ENCODE results near the gene TMCC2.
A peak's percentile ranks its signal among the peaks of the same experiment; 100 is the strongest.
"Not testable (repeated sequence)": the region's sequence is repeated elsewhere in the genome, so short reads cannot be mapped to it uniquely, and the experiment has no call there.

TMCC2 gene

GRCh38 chr1:205285381-205286101, 57.8 kb downstream of the TMCC2 start:
- peak; percentile 55 for DNase-seq

- peak; percentile 58 for DNase-seq
Observed at GRCh38 chr1:205286335-205286950, 58.7 kb downstream of the TMCC2 start.

GRCh38 chr1:205287076-205287475, 59.3 kb downstream of the TMCC2 start:
- no peak for DNase-seq

- peak; percentile 78 for DNase-seq
Observed at GRCh38 chr1:205287767-205288559, 60.2 kb downstream of the TMCC2 start.

GRCh38 chr1:205291596-205291995, 63.9 kb downstream of the TMCC2 start:
- DNase-seq = no peak

- DNase-seq = no peak
Observed at GRCh38 chr1:205293350-205294074, 65.8 kb downstream of the TMCC2 start.

- DNase-seq = no peak
Observed at GRCh38 chr1:205294175-205294917, 66.6 kb downstream of the TMCC2 start.

- DNase-seq = no peak
Observed at GRCh38 chr1:205294934-205295333, 67.2 kb downstream of the TMCC2 start.

- no peak for DNase-seq
Observed at GRCh38 chr1:205296154-205296553, 68.4 kb downstream of the TMCC2 start.

GRCh38 chr1:205297546-205298177, 69.9 kb downstream of the TMCC2 start:
- not testable (repeated sequence) for DNase-seq

- no peak for DNase-seq
Observed at GRCh38 chr1:205298191-205298994, 70.6 kb downstream of the TMCC2 start.

- DNase-seq = no peak
Observed at GRCh38 chr1:205300149-205300548, 72.4 kb downstream of the TMCC2 start.

GRCh38 chr1:205301205-205301821, 73.6 kb downstream of the TMCC2 start:
- DNase-seq = no peak

- DNase-seq = no peak
Observed at GRCh38 chr1:205301842-205302588, 74.3 kb downstream of the TMCC2 start.

GRCh38 chr1:205303247-205303888, 75.6 kb downstream of the TMCC2 start:
- no peak for DNase-seq

- DNase-seq = no peak
Observed at GRCh38 chr1:205304046-205304694, 76.4 kb downstream of the TMCC2 start.

- no peak for DNase-seq
Observed at GRCh38 chr1:205304695-205305070, 76.9 kb downstream of the TMCC2 start.

GRCh38 chr1:205306929-205307566, 79.3 kb downstream of the TMCC2 start:
- DNase-seq = no peak

All from activated naive CD4-positive, alpha-beta T cell treated with Interleukin-2 at 50 U/mL for 16 hours (primary cell).